ENCODE data around the gene ZNF675.
"Not testable (repeated sequence)": the region's sequence is repeated elsewhere in the genome, so short reads cannot be mapped to it uniquely, and the experiment has no call there.

ZNF675 gene

GRCh38 chr19:23686621-23687423 is at the start of gene ZNF675:
Gene ZNF675, minus strand, starts transcription at chr19:23687212. Its CDS starts 179 bp downstream, at chr19:23687033.
- peak; percentile 85 for DNase-seq

GRCh38 chr19:23730729-23731465 is 43.9 kb upstream of the ZNF675 start:
- not testable (repeated sequence) for DNase-seq

GRCh38 chr19:23724161-23724560 is 37.1 kb upstream of the ZNF675 start:
- DNase-seq = not testable (repeated sequence)

- no peak for DNase-seq
These were observed 31.8 kb upstream of the ZNF675 start for GRCh38 chr19:23718802-23719201.

GRCh38 chr19:23716792-23717191 is 29.8 kb upstream of the ZNF675 start:
- DNase-seq = no peak

GRCh38 chr19:23709347-23709746 is 22.3 kb upstream of the ZNF675 start:
- no peak for DNase-seq

- no peak for DNase-seq
These were observed 19.6 kb upstream of the ZNF675 start for GRCh38 chr19:23706657-23707056.

- DNase-seq = no peak
These were observed 12.5 kb upstream of the ZNF675 start for GRCh38 chr19:23699521-23699860.

- no peak for DNase-seq
These were observed 11.9 kb upstream of the ZNF675 start for GRCh38 chr19:23698711-23699520.

GRCh38 chr19:23692937-23693336 is 5.9 kb upstream of the ZNF675 start:
- not testable (repeated sequence) for DNase-seq

GRCh38 chr19:23673132-23673531 is 13.9 kb downstream of the ZNF675 start:
- no peak for DNase-seq

- not testable (repeated sequence) for DNase-seq
These were observed 18.4 kb downstream of the ZNF675 start for GRCh38 chr19:23668606-23669005.

GRCh38 chr19:23665651-23666410 is 21.2 kb downstream of the ZNF675 start:
- no peak for DNase-seq

- not testable (repeated sequence) for DNase-seq
These were observed 37.2 kb downstream of the ZNF675 start for GRCh38 chr19:23649817-23650216.
